Neural cell (in vitro differentiated cells): ENCODE data around the gene PLCB1.

Experiments
- EP300 ChIP-seq: fragments of 450-650 bp; conservative IDR thresholded peaks from 2 replicates; pipeline ENCODE4 v1.6.1; 2014; ENCODE audit warnings: antibody characterized with exemption, mild to moderate bottlenecking, moderate library complexity; ENCODE audit not compliant: poor library complexity, severe bottlenecking
- EZH2 ChIP-seq: fragments of 200-600, 300-800 bp; shearing (Covaris generic), sonication (generic); IDR thresholded peaks from 2 replicates; pipeline ENCODE4 v1.6.1; 2014; ENCODE audit warnings: antibody characterized with exemption, low read length, borderline replicate concordance, mild to moderate bottlenecking; ENCODE audit not compliant: insufficient read depth, poor library complexity, severe bottlenecking
- MXI1 ChIP-seq: fragments of 450-650 bp; conservative IDR thresholded peaks from 2 replicates; pipeline ENCODE4 v1.6.1; 2014; ENCODE audit warnings: antibody characterized with exemption, mild to moderate bottlenecking; ENCODE audit not compliant: poor library complexity, severe bottlenecking
- POLR2AphosphoS5 ChIP-seq: IDR thresholded peaks from 2 replicates; pipeline ENCODE4 v1.6.1; 2012
- RAD21 ChIP-seq: fragments of 450-650 bp; conservative IDR thresholded peaks from 2 replicates; pipeline ENCODE4 v1.6.1; 2014; ENCODE audit warnings: antibody characterized with exemption, mild to moderate bottlenecking, moderate library complexity
- SMC3 ChIP-seq: fragments of 450-650 bp; conservative IDR thresholded peaks from 2 replicates; pipeline ENCODE4 v1.6.1; 2014; ENCODE audit warnings: antibody characterized with exemption, mild to moderate bottlenecking, moderate library complexity; ENCODE audit not compliant: poor library complexity
- TF ChIP-seq, protein P1 (sequence below): fragments of 450-650 bp; IDR thresholded peaks from 2 replicates; pipeline ENCODE4 v1.5.1; 2014; ENCODE audit warnings: antibody characterized with exemption, mild to moderate bottlenecking, moderate library complexity; ENCODE audit not compliant: poor library complexity, severe bottlenecking
- TF ChIP-seq, protein P2 (sequence below): IDR thresholded peaks from 2 replicates; pipeline ENCODE4 v1.6.1; 2012; ENCODE audit warnings: borderline replicate concordance

DNA sequence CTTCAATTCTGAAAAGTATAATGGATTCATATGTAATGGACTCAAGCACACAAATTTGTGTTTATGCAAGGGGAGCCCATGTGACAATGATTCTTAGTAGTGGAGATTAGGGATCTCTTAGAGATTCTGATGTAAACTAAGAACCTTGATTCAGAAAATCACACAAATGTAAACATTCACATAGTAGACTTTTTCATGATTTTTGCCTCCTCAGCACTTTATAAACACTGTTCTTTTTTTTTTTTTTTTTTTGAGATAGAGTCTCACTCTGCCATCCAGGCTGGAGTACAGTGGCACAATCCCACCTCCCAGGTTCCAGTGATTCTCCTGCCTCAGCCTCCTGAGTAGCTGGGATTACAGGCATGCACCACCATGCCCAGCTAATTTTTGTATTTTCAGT, 766.8 kb downstream of the PLCB1 start:
- TF ChIP-seq POLR2AphosphoS5 (no peak), EP300 (no peak), RAD21 (no peak), SMC3 (no peak), EZH2 (no peak), MXI1 (no peak)
- TF ChIP-seq, protein P1, sequence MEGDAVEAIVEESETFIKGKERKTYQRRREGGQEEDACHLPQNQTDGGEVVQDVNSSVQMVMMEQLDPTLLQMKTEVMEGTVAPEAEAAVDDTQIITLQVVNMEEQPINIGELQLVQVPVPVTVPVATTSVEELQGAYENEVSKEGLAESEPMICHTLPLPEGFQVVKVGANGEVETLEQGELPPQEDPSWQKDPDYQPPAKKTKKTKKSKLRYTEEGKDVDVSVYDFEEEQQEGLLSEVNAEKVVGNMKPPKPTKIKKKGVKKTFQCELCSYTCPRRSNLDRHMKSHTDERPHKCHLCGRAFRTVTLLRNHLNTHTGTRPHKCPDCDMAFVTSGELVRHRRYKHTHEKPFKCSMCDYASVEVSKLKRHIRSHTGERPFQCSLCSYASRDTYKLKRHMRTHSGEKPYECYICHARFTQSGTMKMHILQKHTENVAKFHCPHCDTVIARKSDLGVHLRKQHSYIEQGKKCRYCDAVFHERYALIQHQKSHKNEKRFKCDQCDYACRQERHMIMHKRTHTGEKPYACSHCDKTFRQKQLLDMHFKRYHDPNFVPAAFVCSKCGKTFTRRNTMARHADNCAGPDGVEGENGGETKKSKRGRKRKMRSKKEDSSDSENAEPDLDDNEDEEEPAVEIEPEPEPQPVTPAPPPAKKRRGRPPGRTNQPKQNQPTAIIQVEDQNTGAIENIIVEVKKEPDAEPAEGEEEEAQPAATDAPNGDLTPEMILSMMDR = no peak
- TF ChIP-seq, protein P2, sequence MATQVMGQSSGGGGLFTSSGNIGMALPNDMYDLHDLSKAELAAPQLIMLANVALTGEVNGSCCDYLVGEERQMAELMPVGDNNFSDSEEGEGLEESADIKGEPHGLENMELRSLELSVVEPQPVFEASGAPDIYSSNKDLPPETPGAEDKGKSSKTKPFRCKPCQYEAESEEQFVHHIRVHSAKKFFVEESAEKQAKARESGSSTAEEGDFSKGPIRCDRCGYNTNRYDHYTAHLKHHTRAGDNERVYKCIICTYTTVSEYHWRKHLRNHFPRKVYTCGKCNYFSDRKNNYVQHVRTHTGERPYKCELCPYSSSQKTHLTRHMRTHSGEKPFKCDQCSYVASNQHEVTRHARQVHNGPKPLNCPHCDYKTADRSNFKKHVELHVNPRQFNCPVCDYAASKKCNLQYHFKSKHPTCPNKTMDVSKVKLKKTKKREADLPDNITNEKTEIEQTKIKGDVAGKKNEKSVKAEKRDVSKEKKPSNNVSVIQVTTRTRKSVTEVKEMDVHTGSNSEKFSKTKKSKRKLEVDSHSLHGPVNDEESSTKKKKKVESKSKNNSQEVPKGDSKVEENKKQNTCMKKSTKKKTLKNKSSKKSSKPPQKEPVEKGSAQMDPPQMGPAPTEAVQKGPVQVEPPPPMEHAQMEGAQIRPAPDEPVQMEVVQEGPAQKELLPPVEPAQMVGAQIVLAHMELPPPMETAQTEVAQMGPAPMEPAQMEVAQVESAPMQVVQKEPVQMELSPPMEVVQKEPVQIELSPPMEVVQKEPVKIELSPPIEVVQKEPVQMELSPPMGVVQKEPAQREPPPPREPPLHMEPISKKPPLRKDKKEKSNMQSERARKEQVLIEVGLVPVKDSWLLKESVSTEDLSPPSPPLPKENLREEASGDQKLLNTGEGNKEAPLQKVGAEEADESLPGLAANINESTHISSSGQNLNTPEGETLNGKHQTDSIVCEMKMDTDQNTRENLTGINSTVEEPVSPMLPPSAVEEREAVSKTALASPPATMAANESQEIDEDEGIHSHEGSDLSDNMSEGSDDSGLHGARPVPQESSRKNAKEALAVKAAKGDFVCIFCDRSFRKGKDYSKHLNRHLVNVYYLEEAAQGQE = no peak
